Trophoblast cell (in vitro differentiated cells and primary cell): ENCODE results near the gene DENND4A.
"Not testable (repeated sequence)": the region's sequence is repeated elsewhere in the genome, so short reads cannot be mapped to it uniquely, and the experiment has no call there.

Experiments
- DNase-seq, 2 donors: peaks; one replicate each; pipeline ENCODE4 v3.0.0-alpha.2; 2016
- H2AFZ ChIP-seq: 2 replicates; pipeline ENCODE4 v1.6.1; 2013; ENCODE audit warnings: low read length, moderate library complexity, mild to moderate bottlenecking; ENCODE audit not compliant: insufficient read depth, poor library complexity
- H2AK5ac ChIP-seq: 2 replicates; pipeline ENCODE4 v1.6.1; 2013; ENCODE audit warnings: mild to moderate bottlenecking, low read length
- H2BK120ac ChIP-seq: 2 replicates; pipeline ENCODE4 v1.6.1; 2013; ENCODE audit warnings: low read length, mild to moderate bottlenecking, moderate library complexity; ENCODE audit not compliant: insufficient read depth, poor library complexity
- H2BK12ac ChIP-seq: 2 replicates; pipeline ENCODE4 v1.6.1; 2013; ENCODE audit warnings: mild to moderate bottlenecking, low read length, moderate library complexity
- H2BK5ac ChIP-seq: 2 replicates; pipeline ENCODE4 v1.6.1; 2013; ENCODE audit warnings: low read length, low read depth, moderate library complexity, mild to moderate bottlenecking; ENCODE audit not compliant: poor library complexity
- H3K14ac ChIP-seq: 2 replicates; pipeline ENCODE4 v1.6.1; 2013; ENCODE audit warnings: mild to moderate bottlenecking, low read length
- H3K18ac ChIP-seq: 2 replicates; pipeline ENCODE4 v1.6.1; 2013; ENCODE audit warnings: mild to moderate bottlenecking, low read length
- H3K23ac ChIP-seq: 2 replicates; pipeline ENCODE4 v1.6.1; 2013; ENCODE audit warnings: low read length
- H3K27ac ChIP-seq: 2 replicates; pipeline ENCODE4 v1.5.1; 2013; ENCODE audit warnings: low read depth, mild to moderate bottlenecking, inconsistent platforms, low read length, moderate library complexity
- H3K27me3 ChIP-seq: 2 replicates; pipeline ENCODE4 v1.6.1; 2013; ENCODE audit warnings: inconsistent platforms, mild to moderate bottlenecking, low read length, moderate library complexity; ENCODE audit not compliant: insufficient read depth
- H3K36me3 ChIP-seq, 2 experiments: 1 replicate in 1 of 2; 2 replicates in 1 of 2; pipeline ENCODE4 v1.6.1; 2013; ENCODE audit warnings: low read length in 2 of 2, mild to moderate bottlenecking in 2 of 2, moderate library complexity in 1 of 2; ENCODE audit not compliant: insufficient read depth in 2 of 2, control insufficient read depth in 1 of 2
- H3K4ac ChIP-seq: 2 replicates; pipeline ENCODE4 v1.6.1; 2013; ENCODE audit warnings: low read depth, mild to moderate bottlenecking, low read length, moderate library complexity
- H3K4me1 ChIP-seq, 2 experiments: 1 replicate in 1 of 2; 2 replicates in 1 of 2; pipeline ENCODE4 v1.6.1; 2013; ENCODE audit warnings: low read length in 2 of 2, mild to moderate bottlenecking in 2 of 2, moderate library complexity in 1 of 2; ENCODE audit not compliant: insufficient read depth in 2 of 2, control insufficient read depth in 1 of 2
- H3K4me2 ChIP-seq: 2 replicates; pipeline ENCODE4 v1.6.1; 2013; ENCODE audit warnings: inconsistent platforms, mild to moderate bottlenecking, low read length, moderate library complexity
- H3K4me3 ChIP-seq: 2 replicates; pipeline ENCODE4 v1.5.1; 2013; ENCODE audit warnings: mild to moderate bottlenecking, low read depth, low read length, inconsistent platforms
- H3K79me1 ChIP-seq: one replicate; pipeline ENCODE4 v1.6.1; 2013; ENCODE audit warnings: low read length
- H3K79me2 ChIP-seq: 2 replicates; pipeline ENCODE4 v1.6.1; 2013; ENCODE audit warnings: low read length, mild to moderate bottlenecking; ENCODE audit not compliant: control insufficient read depth, insufficient read depth, poor library complexity
- H3K9ac ChIP-seq: 2 replicates; pipeline ENCODE4 v1.6.1; 2013; ENCODE audit warnings: mild to moderate bottlenecking, low read length
- H3K9me3 ChIP-seq: 2 replicates; pipeline ENCODE4 v1.6.1; 2013; ENCODE audit warnings: low read depth, mild to moderate bottlenecking, control low read depth, inconsistent platforms, low read length; ENCODE audit not compliant: insufficient read depth
- H4K12ac ChIP-seq: 2 replicates; pipeline ENCODE4 v1.6.1; 2013; ENCODE audit warnings: low read depth, mild to moderate bottlenecking, low read length, moderate library complexity
- H4K8ac ChIP-seq: 2 replicates; pipeline ENCODE4 v1.6.1; 2013; ENCODE audit warnings: low read depth, mild to moderate bottlenecking, low read length, moderate library complexity
- H4K91ac ChIP-seq: one replicate; pipeline ENCODE4 v1.6.1; 2013; ENCODE audit warnings: low read depth, mild to moderate bottlenecking, low read length, moderate library complexity
- WGBS: extraction: QIAGEN DNeasy Blood & Tissue Kit; methylation state at CpG from one replicate; pipeline ENCODE4 v1.1.7; 2013; ENCODE audit warnings: missing lambda C conversion rate; ENCODE audit not compliant: insufficient read length, insufficient coverage; ENCODE audit errors: extremely low coverage; 5-methylcytosine and 5-hydroxymethylcytosine counted together

Gene DENND4A

DNA sequence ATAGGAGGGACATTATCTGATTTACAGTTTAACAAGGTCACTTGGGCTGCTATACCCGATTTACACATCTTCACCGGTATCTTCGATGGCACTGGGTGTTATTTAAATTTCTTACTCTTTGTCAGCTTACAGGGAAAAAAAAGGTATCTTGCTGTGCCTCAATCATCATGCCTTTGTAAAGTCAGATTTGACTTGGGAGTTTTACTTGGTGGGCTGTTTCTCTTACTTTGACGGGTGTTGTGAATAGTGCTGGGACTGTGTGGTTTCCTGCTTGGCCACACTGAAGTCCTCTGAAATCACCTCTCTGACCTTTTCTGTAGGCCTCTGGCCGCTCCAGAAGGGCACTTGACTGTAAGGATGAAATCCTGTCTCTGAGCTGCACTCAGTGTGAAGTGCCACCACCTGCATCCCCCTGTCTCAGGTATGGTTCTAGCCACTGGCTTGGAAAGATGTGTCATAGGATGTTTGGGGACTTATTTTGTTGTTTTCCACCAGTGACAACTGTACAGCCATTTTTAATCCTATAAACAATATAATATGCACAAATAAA is 173.5 kb downstream of the DENND4A start:
- no peak overlapping the region for H4K8ac ChIP-seq
- H3K14ac ChIP-seq = no peak overlapping the region
- H2BK5ac ChIP-seq = no peak overlapping the region
- no peak overlapping the region for H3K18ac ChIP-seq
- H3K9ac ChIP-seq = no peak overlapping the region
- no peak overlapping the region for H2BK120ac ChIP-seq
- WGBS = no CpG with 5 or more reads among the region's 5 CpGs
- H3K9me3 ChIP-seq = no peaks in the 10 kb centered on the region
- no peak overlapping the region for H4K12ac ChIP-seq
- H4K91ac ChIP-seq = no peak overlapping the region
- no peak overlapping the region for H3K4me2 ChIP-seq
- H3K27me3 ChIP-seq = no peaks in the 10 kb centered on the region
- no peaks in the 10 kb centered on the region for H3K79me2 ChIP-seq
- no peak overlapping the region for H3K4me3 ChIP-seq
- no peaks in the 10 kb centered on the region for H3K79me1 ChIP-seq
- no peak overlapping the region for H3K27ac ChIP-seq
- no peaks in the 10 kb centered on the region for H3K4me1 ChIP-seq
- H2AFZ ChIP-seq = no peak overlapping the region
- DNase-seq = no peak
- H3K23ac ChIP-seq = no peak overlapping the region
- no peak overlapping the region for H3K4ac ChIP-seq
- H2AK5ac ChIP-seq = no peak overlapping the region
- H3K36me3 ChIP-seq = no peaks in the 10 kb centered on the region
- H2BK12ac ChIP-seq = no peak overlapping the region

DNA sequence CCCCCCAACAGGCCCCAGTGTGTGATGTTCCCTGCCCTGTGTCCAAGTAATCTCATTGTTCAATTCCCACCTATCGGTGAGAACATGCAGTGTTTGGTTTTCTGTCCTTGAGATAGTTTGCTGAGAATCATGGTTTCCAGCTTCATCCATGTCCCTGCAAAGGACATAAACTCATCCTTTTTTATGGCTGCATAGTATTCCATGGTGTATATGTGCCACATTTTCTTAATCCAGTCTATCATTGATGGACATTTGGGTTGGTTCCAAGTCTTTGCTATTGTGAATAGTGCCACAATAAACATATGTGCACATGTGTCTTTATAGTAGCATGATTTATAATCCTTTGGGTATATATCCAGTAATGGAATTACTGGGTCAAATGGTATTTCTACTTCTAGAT is 176.2 kb downstream of the DENND4A start:
- not testable (repeated sequence) for H2AFZ ChIP-seq, H2BK12ac ChIP-seq, H3K27ac ChIP-seq, H2AK5ac ChIP-seq, H4K8ac ChIP-seq, H2BK120ac ChIP-seq, H3K36me3 ChIP-seq, H3K79me1 ChIP-seq, DNase-seq, H2BK5ac ChIP-seq, H3K18ac ChIP-seq, H3K4me1 ChIP-seq, H3K14ac ChIP-seq, H4K91ac ChIP-seq, H3K4me2 ChIP-seq, H3K23ac ChIP-seq, H4K12ac ChIP-seq, H3K9ac ChIP-seq, H3K9me3 ChIP-seq, H3K4me3 ChIP-seq, H3K27me3 ChIP-seq, H3K4ac ChIP-seq, H3K79me2 ChIP-seq
- no CpG with 5 or more reads among the region's 1 CpG for WGBS

DNA sequence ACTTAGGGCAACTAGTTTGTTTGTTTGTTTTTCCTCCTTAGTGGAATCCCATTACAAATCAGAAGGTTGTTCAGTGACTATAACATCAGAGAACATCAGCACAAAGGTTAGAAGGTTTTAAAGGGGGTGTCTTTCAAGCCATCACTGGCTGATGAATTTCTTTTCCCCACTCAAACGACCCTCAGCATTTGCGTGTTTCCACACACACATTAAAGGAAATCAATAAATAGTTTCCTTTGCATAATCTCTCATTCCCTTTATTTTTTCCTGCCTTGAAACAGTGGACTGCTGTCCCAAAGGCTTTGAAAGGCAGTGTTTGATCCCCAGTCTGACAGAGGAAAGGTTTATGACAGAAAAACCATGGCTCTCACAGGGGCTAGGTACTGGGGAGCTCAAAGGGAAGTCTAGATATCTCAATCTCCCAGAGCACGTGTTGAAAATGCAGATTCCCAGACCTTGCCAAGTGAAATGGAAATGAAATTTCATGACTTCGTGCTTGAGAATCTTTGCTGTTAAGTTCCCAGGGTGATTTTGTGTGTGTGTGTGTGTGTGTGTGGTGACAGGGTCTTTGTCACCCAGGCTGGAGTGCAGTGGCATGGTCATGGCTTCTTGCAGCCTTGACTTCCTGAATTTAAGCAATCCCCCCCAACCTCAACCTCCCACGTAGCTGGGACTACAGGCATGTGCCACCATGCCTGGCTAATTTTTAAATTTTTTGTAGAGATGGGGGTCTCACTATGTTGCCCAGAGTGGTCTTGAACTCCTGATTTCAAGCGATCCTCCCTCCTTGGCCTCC is 178.9 kb downstream of the DENND4A start:
- no peak overlapping the region for H2AK5ac ChIP-seq
- no peaks in the 10 kb centered on the region for H3K36me3 ChIP-seq
- H3K79me2 ChIP-seq = peaks cover 8% of the 10 kb centered on the region
- no peaks in the 10 kb centered on the region for H3K27me3 ChIP-seq
- no peak overlapping the region for H3K9ac ChIP-seq
- peak overlapping the region; percentile 15 for H3K23ac ChIP-seq
- H3K14ac ChIP-seq = no peak overlapping the region
- no peak for DNase-seq
- no peak overlapping the region for H3K4me2 ChIP-seq
- no peaks in the 10 kb centered on the region for H3K9me3 ChIP-seq
- peaks cover 12% of the 10 kb centered on the region for H3K79me1 ChIP-seq
- H2BK5ac ChIP-seq = no peak overlapping the region
- no peak overlapping the region for H3K4ac ChIP-seq
- H4K8ac ChIP-seq = no peak overlapping the region
- H3K4me3 ChIP-seq = no peak overlapping the region
- H4K91ac ChIP-seq = no peak overlapping the region
- no peak overlapping the region for H2BK12ac ChIP-seq
- WGBS = no CpG with 5 or more reads among the region's 6 CpGs
- no peak overlapping the region for H3K27ac ChIP-seq
- no peak overlapping the region for H2AFZ ChIP-seq
- H3K18ac ChIP-seq = no peak overlapping the region
- H4K12ac ChIP-seq = no peak overlapping the region
- H3K4me1 ChIP-seq = peaks cover 6 to 11% of the 10 kb centered on the region in 2 experiments
- no peak overlapping the region for H2BK120ac ChIP-seq

DNA sequence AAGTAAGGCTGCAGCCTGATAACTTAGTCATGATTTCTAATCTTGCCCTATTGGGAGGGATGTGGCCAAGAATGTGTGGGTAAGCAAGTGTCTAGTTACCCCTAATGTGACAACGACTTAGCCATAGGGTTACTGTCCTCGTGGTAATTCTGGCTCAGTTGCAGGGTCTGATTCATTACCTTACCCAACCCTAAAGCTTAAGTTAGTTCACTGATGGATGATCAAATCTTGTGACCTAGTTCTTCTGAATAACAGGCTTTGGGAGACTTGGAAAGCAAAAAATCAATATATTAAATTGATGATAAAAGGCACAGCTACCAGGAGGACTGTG is 179.5 kb downstream of the DENND4A start:
- WGBS = no CpG with 5 or more reads among the region's 2 CpGs

More for the DNA sequence above, 179.5 kb downstream of the DENND4A start:
- H3K79me1 ChIP-seq = peaks cover 12% of the 10 kb centered on the region
- peaks cover 8% of the 10 kb centered on the region for H3K79me2 ChIP-seq
- H4K8ac ChIP-seq = no peak overlapping the region
- no peak overlapping the region for H2BK120ac ChIP-seq
- no peak overlapping the region for H2AK5ac ChIP-seq
- no peak overlapping the region for H4K91ac ChIP-seq
- H3K4me1 ChIP-seq = peaks cover 6 to 11% of the 10 kb centered on the region in 2 experiments
- H2BK5ac ChIP-seq = no peak overlapping the region
- H3K36me3 ChIP-seq = no peaks in the 10 kb centered on the region
- no peak overlapping the region for H2BK12ac ChIP-seq
- H3K27ac ChIP-seq = no peak overlapping the region
- no peak overlapping the region for H2AFZ ChIP-seq
- H3K9me3 ChIP-seq = no peaks in the 10 kb centered on the region
- no peak overlapping the region for H3K18ac ChIP-seq
- no peak overlapping the region for H3K4me2 ChIP-seq
- H3K27me3 ChIP-seq = no peaks in the 10 kb centered on the region
- H3K9ac ChIP-seq = no peak overlapping the region
- DNase-seq = no peak
- no peak overlapping the region for H3K4me3 ChIP-seq
- H3K4ac ChIP-seq = no peak overlapping the region
- H3K23ac ChIP-seq = no peak overlapping the region
- H3K14ac ChIP-seq = no peak overlapping the region
- H4K12ac ChIP-seq = no peak overlapping the region
